ENCODE measurements around the gene ATXN3.

DNA sequence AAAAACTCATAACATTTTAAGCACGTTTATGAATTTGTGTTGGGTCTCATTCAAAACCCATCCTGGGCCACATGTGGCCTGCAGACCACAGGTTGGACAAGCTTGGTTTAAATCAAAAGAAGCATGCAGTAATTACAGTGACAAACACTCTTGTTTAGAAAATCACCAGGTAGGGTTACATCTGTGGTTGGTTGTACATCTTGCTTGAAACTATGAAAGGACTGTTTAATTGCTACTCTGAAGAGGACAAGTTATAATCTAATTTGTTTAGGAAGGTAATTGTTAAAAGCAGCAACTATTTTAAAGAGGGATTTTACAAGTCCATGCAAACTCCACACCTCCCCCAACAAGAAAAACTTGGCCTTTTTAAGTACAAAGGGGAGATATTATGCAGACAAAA, 70.5 kb downstream of the ATXN3 start:
- TF ChIP-seq, protein P1, sequence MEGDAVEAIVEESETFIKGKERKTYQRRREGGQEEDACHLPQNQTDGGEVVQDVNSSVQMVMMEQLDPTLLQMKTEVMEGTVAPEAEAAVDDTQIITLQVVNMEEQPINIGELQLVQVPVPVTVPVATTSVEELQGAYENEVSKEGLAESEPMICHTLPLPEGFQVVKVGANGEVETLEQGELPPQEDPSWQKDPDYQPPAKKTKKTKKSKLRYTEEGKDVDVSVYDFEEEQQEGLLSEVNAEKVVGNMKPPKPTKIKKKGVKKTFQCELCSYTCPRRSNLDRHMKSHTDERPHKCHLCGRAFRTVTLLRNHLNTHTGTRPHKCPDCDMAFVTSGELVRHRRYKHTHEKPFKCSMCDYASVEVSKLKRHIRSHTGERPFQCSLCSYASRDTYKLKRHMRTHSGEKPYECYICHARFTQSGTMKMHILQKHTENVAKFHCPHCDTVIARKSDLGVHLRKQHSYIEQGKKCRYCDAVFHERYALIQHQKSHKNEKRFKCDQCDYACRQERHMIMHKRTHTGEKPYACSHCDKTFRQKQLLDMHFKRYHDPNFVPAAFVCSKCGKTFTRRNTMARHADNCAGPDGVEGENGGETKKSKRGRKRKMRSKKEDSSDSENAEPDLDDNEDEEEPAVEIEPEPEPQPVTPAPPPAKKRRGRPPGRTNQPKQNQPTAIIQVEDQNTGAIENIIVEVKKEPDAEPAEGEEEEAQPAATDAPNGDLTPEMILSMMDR (conservative IDR thresholded peaks at IDR 0.05 in 1 of 2, IDR thresholded peaks at IDR 0.05 in 1 of 2; ENCODE audit: extremely low read depth in 1 of 2, insufficient read depth in 1 of 2, low read depth in 1 of 2, low read length in 2 of 2) = no peak
- no peak for TF ChIP-seq EZH2 (IDR thresholded peaks at IDR 0.05; ENCODE audit: borderline replicate concordance, low read length)

All from mammary epithelial cell (primary cell).